Rectal smooth muscle tissue (tissue), 1 donor: ENCODE measurements around the gene ZBTB8OS.
"Not testable (repeated sequence)": the region's sequence is repeated elsewhere in the genome, so short reads cannot be mapped to it uniquely, and the experiment has no call there.

Source experiments
- H3K27ac ChIP-seq: one replicate; pipeline ENCODE4 v1.7.0; 2013; ENCODE audit warnings: low read depth, low read length, inconsistent platforms
- H3K27me3 ChIP-seq: one replicate; pipeline ENCODE4 v1.7.0; 2013; ENCODE audit warnings: low read length; ENCODE audit not compliant: control insufficient read depth, insufficient read depth
- H3K36me3 ChIP-seq: one replicate; pipeline ENCODE4 v1.7.0; 2013; ENCODE audit warnings: low read length; ENCODE audit not compliant: control insufficient read depth, insufficient read depth
- H3K4me1 ChIP-seq: one replicate; pipeline ENCODE4 v1.7.0; 2013; ENCODE audit warnings: low read length; ENCODE audit not compliant: control insufficient read depth, insufficient read depth
- H3K4me3 ChIP-seq: one replicate; pipeline ENCODE4 v1.7.0; 2013; ENCODE audit warnings: low read length
- H3K9ac ChIP-seq: one replicate; pipeline ENCODE4 v1.7.0; 2013; ENCODE audit warnings: low read length

The ZBTB8OS gene

DNA sequence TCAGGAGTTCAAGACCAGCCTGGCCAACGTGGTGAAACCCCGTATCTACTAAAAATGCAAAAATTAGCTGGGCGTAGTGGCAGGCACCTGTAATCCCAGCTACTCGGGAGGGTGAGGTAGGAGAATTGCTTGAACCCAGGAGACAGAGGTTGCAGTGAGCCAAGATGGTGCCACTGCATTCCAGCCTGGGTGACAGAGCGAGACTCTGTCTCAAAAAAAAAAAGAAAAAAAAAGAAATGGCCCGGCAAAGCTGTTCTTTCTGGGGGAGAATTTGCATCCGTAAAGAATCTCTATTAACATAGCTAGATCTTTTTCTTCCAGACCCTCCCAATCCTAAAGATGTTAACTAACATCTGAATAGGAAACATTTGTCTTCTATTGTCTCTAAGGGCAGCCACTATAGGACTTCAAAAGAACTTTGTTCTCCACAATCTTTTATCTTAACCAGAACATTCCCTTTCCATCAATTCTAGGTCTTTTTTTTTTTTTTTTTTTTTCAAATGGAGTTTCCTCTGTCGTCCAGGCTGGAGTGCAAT, 8.0 kb downstream of the ZBTB8OS start:
- H3K27me3 ChIP-seq, H3K9ac ChIP-seq, H3K4me1 ChIP-seq, H3K27ac ChIP-seq, H3K36me3 ChIP-seq, H3K4me3 ChIP-seq: not testable (repeated sequence)

- H3K36me3 ChIP-seq, result no peaks in the 10 kb centered on the region
- H3K27ac ChIP-seq, result no peak overlapping the region
- H3K27me3 ChIP-seq, result no peaks in the 10 kb centered on the region
- no peak overlapping the region for H3K9ac ChIP-seq
- H3K4me3 ChIP-seq, result no peak overlapping the region
- H3K4me1 ChIP-seq, result no peaks in the 10 kb centered on the region
These were observed 10.8 kb downstream of the ZBTB8OS start for GRCh38 chr1:32639489-32640075.

DNA sequence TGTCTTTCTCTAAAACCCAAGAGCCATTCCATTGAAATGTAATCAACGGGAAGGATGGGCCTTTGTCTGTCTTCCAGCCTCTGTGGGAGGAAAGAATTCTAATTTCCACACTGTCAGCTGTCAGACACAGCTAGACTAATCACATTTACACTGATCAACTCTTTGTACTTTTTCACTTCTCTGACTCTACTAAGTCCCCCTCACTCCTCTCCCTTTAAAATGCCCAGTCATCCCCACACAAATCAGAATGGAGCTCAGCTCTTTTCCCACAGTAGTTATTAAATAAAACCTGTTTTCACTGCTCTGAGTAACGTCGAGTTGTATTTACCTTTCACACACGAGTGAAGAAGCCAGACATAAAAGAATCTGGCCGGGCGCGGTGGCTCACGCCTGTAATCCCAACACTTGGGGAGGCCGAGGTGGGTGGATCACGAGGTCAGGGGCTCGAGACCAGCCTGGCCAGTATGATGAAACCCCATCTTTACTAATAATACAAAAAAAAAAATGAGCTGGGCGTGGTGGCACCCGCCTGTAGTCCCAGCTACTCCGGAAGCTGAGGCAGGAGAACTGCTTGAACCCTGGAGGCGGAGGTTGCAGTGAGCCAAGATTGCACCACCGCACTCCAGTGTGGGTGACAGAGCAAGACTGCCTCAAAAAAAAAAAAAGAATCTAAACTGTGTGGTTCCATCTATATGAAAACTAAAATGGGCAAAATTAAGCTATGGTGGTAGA, 13.3 kb downstream of the ZBTB8OS start:
- no peaks in the 10 kb centered on the region for H3K27me3 ChIP-seq
- no peak overlapping the region for H3K27ac ChIP-seq
- no peaks in the 10 kb centered on the region for H3K36me3 ChIP-seq
- no peak overlapping the region for H3K4me3 ChIP-seq
- H3K9ac ChIP-seq, result no peak overlapping the region
- no peaks in the 10 kb centered on the region for H3K4me1 ChIP-seq

GRCh38 chr1:32635508-32636277, 14.7 kb downstream of the ZBTB8OS start:
- H3K36me3 ChIP-seq, result no peaks in the 10 kb centered on the region

DNA sequence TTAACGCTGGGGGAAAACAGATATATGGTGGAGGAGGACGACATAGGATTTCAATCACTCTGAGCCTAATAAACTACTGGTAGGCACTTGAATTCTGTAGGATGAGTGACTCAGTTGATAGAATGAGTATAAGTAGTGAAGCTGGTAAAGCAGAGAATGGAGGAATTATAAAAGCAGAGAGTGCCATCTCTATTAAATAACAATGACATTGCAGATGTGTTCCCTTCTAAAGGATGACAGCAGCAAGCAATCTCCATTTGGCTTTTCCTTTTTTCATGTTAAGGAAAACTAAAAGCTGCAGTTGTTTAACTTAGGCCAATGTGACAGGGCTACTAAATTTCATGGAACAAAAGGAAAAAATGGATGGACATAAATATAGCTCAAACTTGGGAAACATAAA, 17.5 kb downstream of the ZBTB8OS start:
- H3K27me3 ChIP-seq, result no peaks in the 10 kb centered on the region
- H3K9ac ChIP-seq, result no peak overlapping the region
- no peak overlapping the region for H3K4me3 ChIP-seq
- no peaks in the 10 kb centered on the region for H3K36me3 ChIP-seq
- no peak overlapping the region for H3K27ac ChIP-seq
- no peaks in the 10 kb centered on the region for H3K4me1 ChIP-seq

More at GRCh38 chr1:32635508-32636277, 14.7 kb downstream of the ZBTB8OS start:
- Histone ChIP-seq H3K27ac (no peak overlapping the region), H3K4me1 (no peaks in the 10 kb centered on the region), H3K4me3 (no peak overlapping the region), H3K9ac (no peak overlapping the region), H3K27me3 (no peaks in the 10 kb centered on the region)

GRCh38 chr1:32630173-32630572, 20.2 kb downstream of the ZBTB8OS start:
- not testable (repeated sequence) for H3K27ac ChIP-seq

DNA sequence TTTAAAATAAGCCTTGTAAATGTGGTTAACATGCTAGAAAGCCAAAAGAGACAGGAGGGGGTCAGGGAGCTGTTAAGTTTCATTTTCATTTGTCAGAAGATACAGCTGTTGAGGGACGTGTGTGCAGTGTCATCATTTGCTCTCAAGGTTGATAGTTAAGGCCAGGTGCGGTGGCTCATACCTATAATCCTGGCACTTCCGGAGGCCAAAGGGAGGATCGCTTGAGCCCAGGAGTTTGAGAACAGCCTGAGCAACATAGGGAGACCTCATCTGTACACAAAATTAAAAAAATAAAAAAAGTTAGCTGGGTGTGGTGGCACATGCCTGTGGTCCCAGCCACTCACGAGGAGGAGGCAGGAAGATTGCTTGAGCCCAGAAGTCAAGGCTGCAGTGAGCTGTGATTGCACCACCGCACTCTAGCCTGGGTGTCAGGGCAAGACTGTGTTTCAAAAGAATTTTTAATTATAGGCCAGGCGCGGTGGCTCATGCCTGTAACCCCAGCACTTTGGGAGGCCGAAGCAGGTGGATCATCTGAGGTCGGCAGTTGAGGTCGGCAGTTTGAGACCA, 22.7 kb downstream of the ZBTB8OS start:
- Histone ChIP-seq H3K9ac (no peak overlapping the region), H3K4me1 (no peaks in the 10 kb centered on the region), H3K36me3 (peaks cover 2% of the 10 kb centered on the region), H3K27ac (no peak overlapping the region), H3K27me3 (no peaks in the 10 kb centered on the region), H3K4me3 (no peak overlapping the region)

More at GRCh38 chr1:32630173-32630572, 20.2 kb downstream of the ZBTB8OS start:
- H3K4me3 ChIP-seq, H3K4me1 ChIP-seq, H3K27me3 ChIP-seq, H3K36me3 ChIP-seq, H3K9ac ChIP-seq: not testable (repeated sequence)

DNA sequence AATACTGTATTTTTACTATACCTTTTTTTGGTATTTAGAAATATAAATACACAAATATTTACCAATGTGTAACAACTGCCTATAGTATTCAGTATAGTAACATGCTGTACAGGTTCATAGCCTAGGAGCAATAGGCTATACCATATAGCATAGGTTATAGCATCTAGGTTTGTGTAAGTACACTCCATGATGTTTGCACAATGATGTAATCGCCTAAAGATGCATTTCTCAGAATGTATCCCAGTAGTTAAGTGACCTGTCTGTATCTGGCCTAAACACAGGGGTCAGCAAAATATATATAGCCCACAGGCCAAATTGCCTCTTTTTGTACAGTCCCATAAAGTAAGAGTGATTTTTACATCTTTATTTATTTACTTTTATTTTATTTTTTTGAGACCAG, 24.2 kb downstream of the ZBTB8OS start:
- Histone ChIP-seq H3K27ac (no peak overlapping the region), H3K4me1 (no peaks in the 10 kb centered on the region), H3K4me3 (no peak overlapping the region), H3K9ac (no peak overlapping the region), H3K36me3 (peaks cover 2% of the 10 kb centered on the region), H3K27me3 (no peaks in the 10 kb centered on the region)

- Histone ChIP-seq H3K27me3 (no peaks in the 10 kb centered on the region), H3K4me3 (no peak overlapping the region), H3K9ac (no peak overlapping the region), H3K36me3 (peaks cover 2% of the 10 kb centered on the region), H3K27ac (no peak overlapping the region), H3K4me1 (no peaks in the 10 kb centered on the region)
These were observed 26.6 kb downstream of the ZBTB8OS start for GRCh38 chr1:32623775-32624174.

DNA sequence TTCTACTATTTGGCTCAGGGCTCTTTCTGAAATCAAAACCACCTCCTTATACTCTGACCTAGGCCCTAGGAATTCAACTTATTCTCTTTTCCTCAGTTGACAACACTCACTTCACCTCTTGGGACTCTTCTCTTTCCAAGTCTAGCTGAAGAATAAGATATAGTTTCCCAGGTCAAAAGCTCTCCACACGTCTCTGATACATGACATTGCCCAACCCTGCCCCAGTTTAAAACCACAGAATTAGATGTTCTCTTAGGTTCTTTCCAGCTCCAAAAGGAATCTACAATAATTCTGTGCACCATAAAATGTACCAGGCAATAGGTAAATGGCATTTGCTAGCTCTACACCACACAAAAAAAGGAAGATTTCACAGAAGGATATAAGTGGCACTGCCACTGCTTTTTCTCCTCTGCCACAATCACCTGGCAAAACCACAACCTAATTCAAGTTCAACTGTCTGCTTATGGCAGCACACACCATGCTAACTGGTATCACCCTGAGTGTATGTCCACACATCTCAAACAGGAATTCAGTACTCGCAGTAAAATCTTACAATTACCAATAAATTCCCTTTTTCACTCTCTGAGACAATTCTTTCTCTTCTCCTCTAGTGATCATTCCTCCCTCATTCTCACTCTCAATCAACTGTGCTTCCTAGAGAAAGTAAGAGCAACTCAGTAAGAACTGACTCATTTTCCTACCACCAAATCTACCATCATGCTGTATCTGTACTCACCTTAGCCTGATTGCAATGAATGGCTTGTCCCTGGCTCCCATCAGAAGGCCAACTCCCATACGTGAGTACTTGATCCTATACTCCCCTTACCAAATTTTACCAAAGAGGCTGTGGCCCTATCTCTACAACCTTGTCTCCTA, 27.3 kb downstream of the ZBTB8OS start:
- Histone ChIP-seq H3K9ac (no peak overlapping the region), H3K4me1 (no peaks in the 10 kb centered on the region), H3K4me3 (no peak overlapping the region), H3K27me3 (no peaks in the 10 kb centered on the region), H3K36me3 (peaks cover 2% of the 10 kb centered on the region), H3K27ac (no peak overlapping the region)

DNA sequence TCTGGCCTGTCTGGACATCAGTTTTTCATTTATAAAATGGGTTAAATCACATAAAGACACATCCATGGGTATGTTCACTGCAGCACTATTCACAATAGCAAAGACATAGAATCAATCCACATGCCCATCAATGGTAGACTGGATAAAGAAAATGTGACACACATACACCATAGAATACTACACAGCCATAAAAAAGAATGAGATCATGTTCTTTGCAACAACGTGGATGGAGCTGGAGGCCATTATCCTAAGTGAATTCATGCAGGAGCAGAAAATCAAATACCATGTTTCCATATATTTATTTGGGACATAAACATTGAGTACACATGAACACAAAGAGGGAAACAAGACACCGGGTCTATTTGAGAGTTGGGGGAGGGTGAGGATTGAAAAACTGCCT, 28.1 kb downstream of the ZBTB8OS start:
- Histone ChIP-seq H3K36me3 (no peaks in the 10 kb centered on the region), H3K27ac (no peak overlapping the region), H3K4me3 (no peak overlapping the region)

More for the DNA sequence above, 28.1 kb downstream of the ZBTB8OS start:
- Histone ChIP-seq H3K27me3 (no peaks in the 10 kb centered on the region), H3K9ac (no peak overlapping the region), H3K4me1 (no peaks in the 10 kb centered on the region)
